K562 (cell line): Measurements from ENCODE around the gene CEP68. TPM values are rescaled to one million over a fixed set of nuclear protein-coding genes. Genes with fewer than 3 reads are reported as not detected.
A peak's percentile ranks its signal among the peaks of the same experiment; 100 is the strongest.

Source experiments
- ARID1B ChIP-seq: fragments of 450-650 bp; IDR thresholded peaks from 2 replicates; pipeline ENCODE4 v1.6.1; 2016; ENCODE audit warnings: antibody characterized with exemption, mild to moderate bottlenecking, inconsistent platforms
- ARID2 ChIP-seq: fragments of 450-650 bp; IDR thresholded peaks from 2 replicates; pipeline ENCODE4 v1.6.1; 2017; ENCODE audit warnings: antibody characterized with exemption, mild to moderate bottlenecking
- ATF7 ChIP-seq: fragments of 450-650 bp; IDR thresholded peaks from 2 replicates; pipeline ENCODE4 v1.7.1; 2014; ENCODE audit warnings: mild to moderate bottlenecking, moderate library complexity
- ERF ChIP-seq: fragments of 450-650 bp; formaldehyde crosslinking; IDR thresholded peaks from 2 replicates; pipeline ENCODE4 v1.4.0; 2020; ENCODE audit warnings: mild to moderate bottlenecking, mixed read lengths
- FOXA3 ChIP-seq, 2 experiments: fragments of 450-650 bp in 1 of 2; sonication (generic) in 1 of 2; formaldehyde crosslinking; IDR thresholded peaks in 1 of 2; conservative IDR thresholded peaks in 1 of 2; 2 replicates each; pipeline versions ENCODE4 v1.4.0 to v1.8.0; 2020 to 2022; ENCODE audit warnings: mild to moderate bottlenecking in 2 of 2, missing genetic modification reagents in 1 of 2
- MEIS2 ChIP-seq: fragments of 450-650 bp; IDR thresholded peaks from 2 replicates; pipeline ENCODE4 v1.6.1; 2014; ENCODE audit warnings: mild to moderate bottlenecking; ENCODE audit not compliant: partially characterized antibody
- NUFIP1 ChIP-seq: fragments of 450-650 bp; IDR thresholded peaks from 2 replicates; pipeline ENCODE4 v1.6.1; 2018; ENCODE audit not compliant: partially characterized antibody
- PBX2 ChIP-seq, 2 experiments: IDR thresholded peaks in 1 of 2; conservative IDR thresholded peaks in 1 of 2; 2 replicates each; pipeline ENCODE4 v1.6.1; 2016; ENCODE audit warnings: low read depth in 2 of 2, mild to moderate bottlenecking in 1 of 2, missing compliant biosample characterization in 1 of 2, missing genetic modification characterization in 1 of 2, moderate library complexity in 1 of 2
- PHTF2 ChIP-seq: fragments of 250-450 bp; sonication (Bioruptor Pico); IDR thresholded peaks from 2 replicates; pipeline ENCODE4 v1.5.0; 2021; ENCODE audit warnings: mild to moderate bottlenecking
- PKNOX1 ChIP-seq: fragments of 450-650 bp; IDR thresholded peaks from 2 replicates; pipeline ENCODE4 v1.6.1; 2016
- PURB ChIP-seq: sonication (generic); formaldehyde crosslinking; IDR thresholded peaks from 2 replicates; pipeline ENCODE4 v1.9.0; 2021; ENCODE audit warnings: low read depth, mild to moderate bottlenecking, missing genetic modification reagents
- RBM39 ChIP-seq: fragments of 200-400 bp; formaldehyde crosslinking; optimal IDR thresholded peaks from 2 replicates; pipeline ENCODE3; 2018; ENCODE audit warnings: low read depth, low read length
- RNF2 ChIP-seq: sonication (generic); IDR thresholded peaks from 2 replicates; pipeline ENCODE4 v1.6.1; 2016
- SMARCC2 ChIP-seq: fragments of 450-650 bp; IDR thresholded peaks from 2 replicates; pipeline ENCODE4 v1.6.1; 2017; ENCODE audit warnings: antibody characterized with exemption, moderate library complexity, mild to moderate bottlenecking, low read depth
- TFAM ChIP-seq: fragments of 250-450 bp; sonication (Bioruptor Pico); conservative IDR thresholded peaks from 2 replicates; pipeline ENCODE4 v1.5.0; 2021; ENCODE audit warnings: mild to moderate bottlenecking, moderate library complexity
- ZBTB26 ChIP-seq: fragments of 450-650 bp; formaldehyde crosslinking; IDR thresholded peaks from 2 replicates; pipeline ENCODE4 v1.4.0; 2022; ENCODE audit warnings: missing genetic modification characterization
- ZMIZ1 ChIP-seq, 2 experiments: fragments of 150-350 bp in 1 of 2; IDR thresholded peaks; 2 replicates each; pipeline ENCODE4 v1.6.1; 2012 to 2016; ENCODE audit warnings: low read depth in 2 of 2, low read length in 2 of 2, mild to moderate bottlenecking in 1 of 2, moderate library complexity in 1 of 2
- ZNF146 ChIP-seq: IDR thresholded peaks from one replicate; pipeline ENCODE4 v1.6.1; 2018; ENCODE audit warnings: missing compliant biosample characterization; ENCODE audit not compliant: unreplicated experiment
- ZNF436 ChIP-seq: fragments of 250-450, 450-650 bp; sonication (Bioruptor Pico); formaldehyde crosslinking; IDR thresholded peaks from 2 replicates; pipeline ENCODE4 v1.7.0; 2020; ENCODE audit warnings: mild to moderate bottlenecking
- ZNF57 ChIP-seq: fragments of 450-650 bp; formaldehyde crosslinking; IDR thresholded peaks from 2 replicates; pipeline ENCODE4 v1.4.0; 2020; ENCODE audit warnings: mild to moderate bottlenecking, moderate library complexity
- polyA plus RNA-seq, 8 experiments: library from polyadenylated mRNA; depleted of rRNA in 4 of 8; stranded (reverse) in 5 of 8; unstranded in 3 of 8; fragments of >200 nt; fragmentation: Nextera tagmentation in 2 of 8; fragmentation: Illumina TruSeq in 1 of 8; extraction: Ambion mirVana in 2 of 8; extraction: Trizol in 1 of 8; gene quantifications; 2 replicates each; pipeline versions ENCODE4 v1.2.1 to v1.2.3, GENCODE V29; 2011 to 2014; ENCODE audit warnings: inconsistent platforms in 1 of 8, missing spikeins in 1 of 8
- total RNA-seq, 7 experiments: library from RNA; depleted of rRNA in 6 of 7; stranded (reverse); fragments of >200 nt in 6 of 7; fragmentation: Illumina TruSeq in 2 of 7; extraction: Trizol in 2 of 7; gene quantifications; 2 replicates each; pipeline versions ENCODE4 v1.2.1 to v1.2.3, GENCODE V29; 2011 to 2021; ENCODE audit warnings: low replicate concordance in 1 of 7

The CEP68 gene
- total and polyA plus RNA-seq, 9 of the 15 experiments (the other 6 are each of a cell fraction or from before 2014, with no cell fraction given): 1.4 to 8.5 (median 5.2) TPM

GRCh38 chr2:65021709-65022108 is 34.5 kb upstream of the CEP68 start (continued):
- TF ChIP-seq PBX2 (CRISPR knock-in tag; IDR thresholded peaks at IDR 0.05; ENCODE audit: low read depth) (no peak), PBX2 (tag; conservative IDR thresholded peaks at IDR 0.05; ENCODE audit: low read depth) (peak; percentile 38; the same call in 1 of the 2 replicates), ZNF57 (CRISPR knock-in tag) (no peak), ARID1B (peak; percentile 99), ZNF146 (CRISPR knock-in tag) (no peak), SMARCC2 (peak; percentile 98), PKNOX1 (peak; percentile 5; the same call in 1 of the 2 replicates), ZMIZ1 (IDR thresholded peaks at IDR 0.05; ENCODE audit: low read depth in 2 of 2, low read length in 2 of 2) (peak in 1 of 2 experiments; percentile 90; a peak in 2 of 4 replicates), TFAM (CRISPR knock-in tag) (no peak), RNF2 (peak; percentile 76), FOXA3 (CRISPR knock-in tag; conservative IDR thresholded peaks at IDR 0.05 in 1 of 2, IDR thresholded peaks at IDR 0.05 in 1 of 2) (peak in 1 of 2 experiments; percentile 64; a peak in 3 of 4 replicates), ARID2 (no peak), ERF (CRISPR knock-in tag) (no peak), ZBTB26 (no peak), RBM39 (no peak), ATF7 (no peak), ZNF436 (CRISPR knock-in tag) (no peak), NUFIP1 (peak; percentile 48), PURB (no peak), PHTF2 (no peak), MEIS2 (peak; percentile 62)
